GM23248 (cell line): ENCODE measurements around the gene MDH2.

Source experiments
- EZH2 ChIP-seq: fragments of 200-600 bp; sonication (generic); IDR thresholded peaks from 2 replicates; pipeline ENCODE4 v1.6.1; 2018; ENCODE audit warnings: antibody characterized with exemption, mild to moderate bottlenecking; ENCODE audit not compliant: insufficient read depth, poor library complexity, severe bottlenecking
- EZH2phosphoT487 ChIP-seq: fragments of 200-600 bp; sonication (generic); IDR thresholded peaks from 2 replicates; pipeline ENCODE4 v1.6.1; 2018; ENCODE audit warnings: antibody characterized with exemption, moderate library complexity, mild to moderate bottlenecking, low read depth; ENCODE audit not compliant: insufficient read depth

- no peak for TF ChIP-seq EZH2phosphoT487
- no peak for TF ChIP-seq EZH2
Observed at GRCh38 chr7:76066716-76067503, 19.0 kb downstream of the MDH2 start.
